Tibial nerve (tissue), 4 donors: ENCODE data around the gene TRIP6.

Source experiments
- EP300 ChIP-seq, 2 donors: sonication (generic); formaldehyde crosslinking; IDR thresholded peaks; one replicate each; pipeline ENCODE4 v1.6.1; 2017; ENCODE audit warnings: antibody characterized with exemption in 2 of 2, mild to moderate bottlenecking in 1 of 2
- POLR2A ChIP-seq, 2 donors: fragments of 450-650 bp; IDR thresholded peaks; one replicate each; pipeline ENCODE4 v1.6.1; 2017; ENCODE audit warnings: antibody characterized with exemption in 2 of 2, mild to moderate bottlenecking in 2 of 2, moderate library complexity in 2 of 2
- TF ChIP-seq, protein P1 (sequence below), 5 experiments: fragments of 200-600 bp in 3 of 5; fragments of 450-650 bp in 2 of 5; sonication (generic) in 3 of 5; IDR thresholded peaks; one replicate each; pipeline ENCODE4 v1.5.1; 2016 to 2019; ENCODE audit warnings: antibody characterized with exemption in 5 of 5, mild to moderate bottlenecking in 3 of 5, moderate library complexity in 2 of 5

DNA sequence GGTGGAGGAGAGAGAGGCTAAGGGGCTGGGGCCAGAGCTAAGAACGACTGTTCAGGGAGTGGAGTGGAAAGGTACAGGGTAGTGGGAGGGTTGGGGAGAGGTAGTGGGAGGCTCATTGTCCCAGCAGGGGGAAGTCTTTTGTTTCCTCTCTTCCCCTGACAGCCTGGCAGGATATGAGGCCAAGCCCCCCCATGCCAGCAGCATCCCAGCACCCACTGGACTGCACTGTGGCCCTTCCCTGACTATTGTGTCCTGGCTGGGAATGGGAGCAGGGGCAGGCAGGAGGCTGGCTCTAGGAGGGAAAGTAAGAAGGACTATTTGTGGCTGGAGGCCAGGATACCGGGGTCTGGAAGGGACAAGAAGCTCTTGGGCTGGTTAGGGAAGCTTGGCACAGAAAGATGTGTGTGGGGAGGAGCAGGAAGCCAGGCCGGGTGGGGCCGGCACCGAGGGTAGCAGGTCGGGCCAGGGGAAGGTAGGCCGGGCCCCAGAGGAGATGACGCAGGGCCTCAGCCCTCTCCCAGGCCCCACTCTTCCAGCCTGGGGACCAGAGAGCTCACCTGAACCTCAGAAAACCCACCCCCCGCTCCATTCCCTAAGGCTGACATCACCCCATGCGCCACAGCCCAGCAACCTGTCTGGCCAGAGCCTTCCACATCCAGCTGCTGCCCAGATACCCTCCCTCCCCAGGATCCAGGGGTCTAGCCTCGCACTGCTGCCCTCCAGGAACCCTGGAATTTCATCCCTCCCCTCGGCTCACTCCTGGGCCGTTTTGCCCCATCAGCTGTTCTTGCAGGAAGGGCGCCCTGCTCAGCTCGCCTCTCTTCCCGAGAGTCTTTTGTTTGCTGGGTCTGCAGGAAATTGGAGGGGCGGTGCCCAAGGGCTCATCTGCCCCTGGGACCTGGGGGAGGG lies 31.0 kb upstream of the TRIP6 start:
- TF ChIP-seq, protein P1, sequence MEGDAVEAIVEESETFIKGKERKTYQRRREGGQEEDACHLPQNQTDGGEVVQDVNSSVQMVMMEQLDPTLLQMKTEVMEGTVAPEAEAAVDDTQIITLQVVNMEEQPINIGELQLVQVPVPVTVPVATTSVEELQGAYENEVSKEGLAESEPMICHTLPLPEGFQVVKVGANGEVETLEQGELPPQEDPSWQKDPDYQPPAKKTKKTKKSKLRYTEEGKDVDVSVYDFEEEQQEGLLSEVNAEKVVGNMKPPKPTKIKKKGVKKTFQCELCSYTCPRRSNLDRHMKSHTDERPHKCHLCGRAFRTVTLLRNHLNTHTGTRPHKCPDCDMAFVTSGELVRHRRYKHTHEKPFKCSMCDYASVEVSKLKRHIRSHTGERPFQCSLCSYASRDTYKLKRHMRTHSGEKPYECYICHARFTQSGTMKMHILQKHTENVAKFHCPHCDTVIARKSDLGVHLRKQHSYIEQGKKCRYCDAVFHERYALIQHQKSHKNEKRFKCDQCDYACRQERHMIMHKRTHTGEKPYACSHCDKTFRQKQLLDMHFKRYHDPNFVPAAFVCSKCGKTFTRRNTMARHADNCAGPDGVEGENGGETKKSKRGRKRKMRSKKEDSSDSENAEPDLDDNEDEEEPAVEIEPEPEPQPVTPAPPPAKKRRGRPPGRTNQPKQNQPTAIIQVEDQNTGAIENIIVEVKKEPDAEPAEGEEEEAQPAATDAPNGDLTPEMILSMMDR (IDR thresholded peaks at IDR 0.05), result no peak
- TF ChIP-seq POLR2A (IDR thresholded peaks at IDR 0.05), result no peak
- no peak for TF ChIP-seq EP300 (IDR thresholded peaks at IDR 0.05)
